Measurements from ENCODE around the gene ADAR.

GRCh38 chr1:154611150-154611862, 3.3 kb upstream of the ADAR start:
- no peak for TF ChIP-seq CTCF (conservative IDR thresholded peaks at IDR 0.05; ENCODE audit: low read depth in 2 of 2)
- TF ChIP-seq, protein P1, sequence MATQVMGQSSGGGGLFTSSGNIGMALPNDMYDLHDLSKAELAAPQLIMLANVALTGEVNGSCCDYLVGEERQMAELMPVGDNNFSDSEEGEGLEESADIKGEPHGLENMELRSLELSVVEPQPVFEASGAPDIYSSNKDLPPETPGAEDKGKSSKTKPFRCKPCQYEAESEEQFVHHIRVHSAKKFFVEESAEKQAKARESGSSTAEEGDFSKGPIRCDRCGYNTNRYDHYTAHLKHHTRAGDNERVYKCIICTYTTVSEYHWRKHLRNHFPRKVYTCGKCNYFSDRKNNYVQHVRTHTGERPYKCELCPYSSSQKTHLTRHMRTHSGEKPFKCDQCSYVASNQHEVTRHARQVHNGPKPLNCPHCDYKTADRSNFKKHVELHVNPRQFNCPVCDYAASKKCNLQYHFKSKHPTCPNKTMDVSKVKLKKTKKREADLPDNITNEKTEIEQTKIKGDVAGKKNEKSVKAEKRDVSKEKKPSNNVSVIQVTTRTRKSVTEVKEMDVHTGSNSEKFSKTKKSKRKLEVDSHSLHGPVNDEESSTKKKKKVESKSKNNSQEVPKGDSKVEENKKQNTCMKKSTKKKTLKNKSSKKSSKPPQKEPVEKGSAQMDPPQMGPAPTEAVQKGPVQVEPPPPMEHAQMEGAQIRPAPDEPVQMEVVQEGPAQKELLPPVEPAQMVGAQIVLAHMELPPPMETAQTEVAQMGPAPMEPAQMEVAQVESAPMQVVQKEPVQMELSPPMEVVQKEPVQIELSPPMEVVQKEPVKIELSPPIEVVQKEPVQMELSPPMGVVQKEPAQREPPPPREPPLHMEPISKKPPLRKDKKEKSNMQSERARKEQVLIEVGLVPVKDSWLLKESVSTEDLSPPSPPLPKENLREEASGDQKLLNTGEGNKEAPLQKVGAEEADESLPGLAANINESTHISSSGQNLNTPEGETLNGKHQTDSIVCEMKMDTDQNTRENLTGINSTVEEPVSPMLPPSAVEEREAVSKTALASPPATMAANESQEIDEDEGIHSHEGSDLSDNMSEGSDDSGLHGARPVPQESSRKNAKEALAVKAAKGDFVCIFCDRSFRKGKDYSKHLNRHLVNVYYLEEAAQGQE (IDR thresholded peaks at IDR 0.05; ENCODE audit: unreplicated experiment), result no peak
- TF ChIP-seq EZH2 (IDR thresholded peaks at IDR 0.05; ENCODE audit: low read depth, unreplicated experiment), result no peak
- TF ChIP-seq CREB1 (CRISPR knock-in tag; IDR thresholded peaks at IDR 0.05; ENCODE audit: low read depth), result no peak

Measured in GM23338 (cell line).